HepG2 (cell line): ENCODE results near the gene NUP35. TPM values are rescaled to one million over a fixed set of nuclear protein-coding genes. Genes with fewer than 3 reads are reported as not detected.

ENCODE experiments used
- ARNT ChIP-seq: fragments of 450-650 bp; IDR thresholded peaks from 2 replicates; pipeline ENCODE4 v1.6.1; 2017
- ASH2L ChIP-seq: fragments of 300-600, 200-600 bp; sonication (generic); IDR thresholded peaks from 2 replicates; pipeline ENCODE4 v1.7.0; 2017; ENCODE audit warnings: low read depth, mild to moderate bottlenecking, moderate library complexity, mixed read lengths, low read length; ENCODE audit not compliant: insufficient read length
- BRCA1 ChIP-seq: sonication (generic); formaldehyde crosslinking; IDR thresholded peaks from 2 replicates; pipeline ENCODE4 v1.4.0; 2020; ENCODE audit warnings: missing genetic modification reagents
- CREM ChIP-seq, 2 experiments: sonication (generic) in 1 of 2; formaldehyde crosslinking in 1 of 2; IDR thresholded peaks; 2 replicates each; pipeline versions ENCODE4 v1.4.0 to v1.6.1; 2016 to 2020; ENCODE audit warnings: antibody characterized with exemption in 1 of 2, mild to moderate bottlenecking in 1 of 2, missing genetic modification reagents in 1 of 2
- GTF2F1 ChIP-seq: fragments of 150-350 bp; IDR thresholded peaks from 2 replicates; pipeline ENCODE4 v1.6.1; 2014; ENCODE audit warnings: low read length
- HOXD1 ChIP-seq: sonication (generic); formaldehyde crosslinking; IDR thresholded peaks from 2 replicates; pipeline ENCODE4 v1.5.0; 2020; ENCODE audit warnings: missing genetic modification reagents
- KLF6 ChIP-seq: IDR thresholded peaks from 2 replicates; pipeline ENCODE4 v1.8.0; 2016; ENCODE audit warnings: missing biosample characterization, missing genetic modification reagents
- MEF2D ChIP-seq: sonication (generic); formaldehyde crosslinking; IDR thresholded peaks from 2 replicates; pipeline ENCODE4 v1.5.1; 2020; ENCODE audit warnings: mild to moderate bottlenecking, missing genetic modification reagents
- NR2F2 ChIP-seq: IDR thresholded peaks from 2 replicates; pipeline ENCODE4 v1.6.1; 2012; ENCODE audit warnings: low read depth, inconsistent platforms, borderline replicate concordance
- NR3C1 ChIP-seq: sonication (generic); formaldehyde crosslinking; IDR thresholded peaks from 2 replicates; pipeline ENCODE4 v1.4.0; 2020; ENCODE audit warnings: missing genetic modification reagents
- POLR2A ChIP-seq, 2 experiments: IDR thresholded peaks; 2 replicates each; pipeline ENCODE4 v1.6.1; 2011; ENCODE audit warnings: low read depth in 2 of 2, low read length in 2 of 2, mild to moderate bottlenecking in 1 of 2, moderate library complexity in 1 of 2; ENCODE audit not compliant: insufficient read depth in 1 of 2
- RNF2 ChIP-seq: fragments of 450-650 bp; conservative IDR thresholded peaks from 2 replicates; pipeline ENCODE4 v1.6.1; 2016; ENCODE audit warnings: low read depth
- SATB2 ChIP-seq: sonication (generic); formaldehyde crosslinking; IDR thresholded peaks from 2 replicates; pipeline ENCODE4 v1.5.0; 2020; ENCODE audit warnings: missing genetic modification reagents
- SMAD1 ChIP-seq: sonication (generic); formaldehyde crosslinking; IDR thresholded peaks from 2 replicates; pipeline ENCODE4 v1.4.0; 2020; ENCODE audit warnings: missing genetic modification reagents, low read depth, mild to moderate bottlenecking, borderline replicate concordance
- SNAPC2 ChIP-seq: sonication (generic); formaldehyde crosslinking; IDR thresholded peaks from 2 replicates; pipeline ENCODE4 v1.8.1; 2022; ENCODE audit warnings: mild to moderate bottlenecking, missing genetic modification reagents
- TEAD2 ChIP-seq: sonication (generic); formaldehyde crosslinking; IDR thresholded peaks from 2 replicates; pipeline ENCODE4 v1.9.0; 2021; ENCODE audit warnings: missing genetic modification reagents
- U2AF1 ChIP-seq: fragments of 200-400 bp; formaldehyde crosslinking; optimal IDR thresholded peaks from 2 replicates; pipeline ENCODE3; 2017; ENCODE audit warnings: mild to moderate bottlenecking, low read depth, low read length
- ZMYM2 ChIP-seq: sonication (generic); formaldehyde crosslinking; IDR thresholded peaks from 2 replicates; pipeline ENCODE4 v1.8.0; 2022; ENCODE audit warnings: mild to moderate bottlenecking, missing genetic modification reagents
- ZNF350 ChIP-seq: sonication (generic); formaldehyde crosslinking; IDR thresholded peaks from 2 replicates; pipeline ENCODE4 v1.4.0; 2020; ENCODE audit warnings: mild to moderate bottlenecking, low read depth, missing genetic modification reagents, borderline replicate concordance
- ZNF446 ChIP-seq: sonication (generic); formaldehyde crosslinking; IDR thresholded peaks from 2 replicates; pipeline ENCODE4 v1.5.0; 2020; ENCODE audit warnings: mild to moderate bottlenecking, missing genetic modification reagents
- ZNF484 ChIP-seq: sonication (generic); formaldehyde crosslinking; IDR thresholded peaks from 2 replicates; pipeline ENCODE4 v1.5.1; 2020; ENCODE audit warnings: mild to moderate bottlenecking, low read depth, missing genetic modification reagents, borderline replicate concordance
- polyA plus RNA-seq, 8 experiments: library from polyadenylated mRNA; depleted of rRNA in 3 of 8; stranded (reverse) in 7 of 8; unstranded in 1 of 8; fragments of >200 nt; fragmentation: Illumina TruSeq in 4 of 8; extraction: Trizol in 4 of 8; gene quantifications; 2 replicates each; pipeline versions ENCODE4 v1.2.1 to v1.2.3, GENCODE V29; 2011 to 2016; ENCODE audit warnings: low read depth in 4 of 8, missing spikeins in 1 of 8, mixed read lengths in 1 of 8; ENCODE audit not compliant: insufficient read depth in 1 of 8
- total RNA-seq, 5 experiments: library from RNA; depleted of rRNA; stranded (reverse); fragments of >200 nt; fragmentation: Illumina TruSeq; extraction: Trizol; gene quantifications; 2 replicates each; pipeline ENCODE4 v1.2.3, GENCODE V29; 2016; ENCODE audit warnings: low read depth in 1 of 5
- TF ChIP-seq, protein P1 (sequence below), 2 experiments: sonication (generic) in 1 of 2; formaldehyde crosslinking in 1 of 2; IDR thresholded peaks; 2 replicates each; pipeline versions ENCODE4 v1.5.1 to v1.6.1; 2011 to 2020; ENCODE audit warnings: borderline replicate concordance in 1 of 2, low read depth in 1 of 2, low read length in 1 of 2, mild to moderate bottlenecking in 1 of 2, missing genetic modification reagents in 1 of 2, moderate library complexity in 1 of 2
- TF ChIP-seq, protein P2 (sequence below): sonication (generic); formaldehyde crosslinking; IDR thresholded peaks from 2 replicates; pipeline ENCODE4 v1.4.0; 2020; ENCODE audit warnings: mild to moderate bottlenecking, low read depth, missing genetic modification reagents

NUP35 gene
- total and polyA plus RNA-seq, 2 of the 13 experiments (the other 11 are each of a cell fraction or from before 2014, with no cell fraction given), result 16.9 to 53.6 TPM

DNA sequence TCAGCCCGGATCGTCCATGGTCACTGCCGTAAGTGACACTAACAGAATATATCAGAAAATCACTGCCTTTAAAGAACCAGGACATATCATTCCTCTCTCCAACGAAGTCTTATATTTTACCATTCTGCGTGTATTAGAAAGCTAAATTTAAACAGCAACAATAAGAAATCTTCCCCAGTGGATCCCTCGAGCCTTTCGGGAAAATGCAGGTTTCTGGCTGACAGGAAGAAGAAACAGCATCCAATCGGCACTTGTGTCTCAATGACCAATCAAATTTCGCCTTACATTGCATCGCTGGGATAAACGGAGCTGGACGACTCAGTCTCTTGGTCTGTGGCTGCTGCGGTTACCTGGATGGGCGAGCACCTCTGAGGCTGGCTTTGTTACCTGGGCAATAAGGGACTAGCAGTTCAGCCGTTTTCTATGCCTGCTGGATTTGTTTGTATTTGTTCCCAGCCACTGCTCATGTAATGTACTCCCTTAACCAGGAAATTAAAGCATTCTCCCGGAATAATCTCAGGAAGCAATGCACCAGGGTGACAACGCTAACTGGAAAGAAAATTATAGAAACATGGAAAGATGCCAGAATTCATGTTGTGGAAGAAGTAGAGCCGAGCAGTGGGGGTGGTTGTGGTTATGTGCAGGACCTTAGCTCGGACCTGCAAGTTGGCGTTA, 45.6 kb upstream of the NUP35 start, which contains the start of gene DUSP19 (continued):
- TF ChIP-seq, protein P1, sequence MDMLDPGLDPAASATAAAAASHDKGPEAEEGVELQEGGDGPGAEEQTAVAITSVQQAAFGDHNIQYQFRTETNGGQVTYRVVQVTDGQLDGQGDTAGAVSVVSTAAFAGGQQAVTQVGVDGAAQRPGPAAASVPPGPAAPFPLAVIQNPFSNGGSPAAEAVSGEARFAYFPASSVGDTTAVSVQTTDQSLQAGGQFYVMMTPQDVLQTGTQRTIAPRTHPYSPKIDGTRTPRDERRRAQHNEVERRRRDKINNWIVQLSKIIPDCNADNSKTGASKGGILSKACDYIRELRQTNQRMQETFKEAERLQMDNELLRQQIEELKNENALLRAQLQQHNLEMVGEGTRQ (IDR thresholded peaks at IDR 0.05; ENCODE audit: low read depth, low read length), result no peak
- TF ChIP-seq, protein P1 (CRISPR knock-in tag; IDR thresholded peaks at IDR 0.05; ENCODE audit: borderline replicate concordance), result no peak
- TF ChIP-seq BRCA1 (CRISPR knock-in tag) (peak; percentile 78; the same call in 1 of the 2 replicates), GTF2F1 (no peak), TEAD2 (CRISPR knock-in tag) (no peak), ASH2L (peak; percentile 78), U2AF1 (peak; percentile 34), SNAPC2 (CRISPR knock-in tag) (peak; percentile 22; the same call in 1 of the 2 replicates), ARNT (no peak), HOXD1 (CRISPR knock-in tag) (0 out of 2 replicates have a peak, but pooled peaks have one; percentile 51), POLR2A (IDR thresholded peaks at IDR 0.05; ENCODE audit: insufficient read depth in 1 of 2, low read depth in 2 of 2, low read length in 2 of 2) (peak; percentile 82 to 98), SATB2 (CRISPR knock-in tag) (peak; percentile 38; the same call in 1 of the 2 replicates), NR3C1 (CRISPR knock-in tag) (no peak), MEF2D (CRISPR knock-in tag) (0 out of 2 replicates have a peak, but pooled peaks have one; percentile 27), NR2F2 (no peak), SMAD1 (peak; percentile 44; the same call in 1 of the 2 replicates), KLF6 (CRISPR knock-in tag) (no peak), RNF2 (peak; percentile 64; the same call in 1 of the 2 replicates), ZNF350 (CRISPR knock-in tag) (peak; percentile 74; the same call in 1 of the 2 replicates), ZNF446 (CRISPR knock-in tag) (no peak), ZMYM2 (no peak), CREM (IDR thresholded peaks at IDR 0.05) (peak; percentile 58; the same call in 1 of the 2 replicates), CREM (CRISPR knock-in tag; IDR thresholded peaks at IDR 0.05) (no peak), ZNF484 (CRISPR knock-in tag) (no peak)
- TF ChIP-seq, protein P2, sequence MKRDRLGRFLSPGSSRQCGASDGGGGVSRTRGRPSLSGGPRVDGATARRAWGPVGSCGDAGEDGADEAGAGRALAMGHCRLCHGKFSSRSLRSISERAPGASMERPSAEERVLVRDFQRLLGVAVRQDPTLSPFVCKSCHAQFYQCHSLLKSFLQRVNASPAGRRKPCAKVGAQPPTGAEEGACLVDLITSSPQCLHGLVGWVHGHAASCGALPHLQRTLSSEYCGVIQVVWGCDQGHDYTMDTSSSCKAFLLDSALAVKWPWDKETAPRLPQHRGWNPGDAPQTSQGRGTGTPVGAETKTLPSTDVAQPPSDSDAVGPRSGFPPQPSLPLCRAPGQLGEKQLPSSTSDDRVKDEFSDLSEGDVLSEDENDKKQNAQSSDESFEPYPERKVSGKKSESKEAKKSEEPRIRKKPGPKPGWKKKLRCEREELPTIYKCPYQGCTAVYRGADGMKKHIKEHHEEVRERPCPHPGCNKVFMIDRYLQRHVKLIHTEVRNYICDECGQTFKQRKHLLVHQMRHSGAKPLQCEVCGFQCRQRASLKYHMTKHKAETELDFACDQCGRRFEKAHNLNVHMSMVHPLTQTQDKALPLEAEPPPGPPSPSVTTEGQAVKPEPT (CRISPR knock-in tag), result 0 out of 2 replicates have a peak, but pooled peaks have one; percentile 25
